GM23248 (cell line): ENCODE results near the gene ZSWIM4.

Source experiments
- EZH2 ChIP-seq: fragments of 200-600 bp; sonication (generic); IDR thresholded peaks from 2 replicates; pipeline ENCODE4 v1.6.1; 2018; ENCODE audit warnings: antibody characterized with exemption, mild to moderate bottlenecking; ENCODE audit not compliant: insufficient read depth, poor library complexity, severe bottlenecking
- EZH2phosphoT487 ChIP-seq: fragments of 200-600 bp; sonication (generic); IDR thresholded peaks from 2 replicates; pipeline ENCODE4 v1.6.1; 2018; ENCODE audit warnings: antibody characterized with exemption, moderate library complexity, mild to moderate bottlenecking, low read depth; ENCODE audit not compliant: insufficient read depth

- TF ChIP-seq EZH2 (no peak), EZH2phosphoT487 (no peak)
Measured at GRCh38 chr19:13790354-13790753, 4.9 kb upstream of the ZSWIM4 start.
